Measurements from ENCODE around the gene TTLL8.

Gene TTLL8

DNA sequence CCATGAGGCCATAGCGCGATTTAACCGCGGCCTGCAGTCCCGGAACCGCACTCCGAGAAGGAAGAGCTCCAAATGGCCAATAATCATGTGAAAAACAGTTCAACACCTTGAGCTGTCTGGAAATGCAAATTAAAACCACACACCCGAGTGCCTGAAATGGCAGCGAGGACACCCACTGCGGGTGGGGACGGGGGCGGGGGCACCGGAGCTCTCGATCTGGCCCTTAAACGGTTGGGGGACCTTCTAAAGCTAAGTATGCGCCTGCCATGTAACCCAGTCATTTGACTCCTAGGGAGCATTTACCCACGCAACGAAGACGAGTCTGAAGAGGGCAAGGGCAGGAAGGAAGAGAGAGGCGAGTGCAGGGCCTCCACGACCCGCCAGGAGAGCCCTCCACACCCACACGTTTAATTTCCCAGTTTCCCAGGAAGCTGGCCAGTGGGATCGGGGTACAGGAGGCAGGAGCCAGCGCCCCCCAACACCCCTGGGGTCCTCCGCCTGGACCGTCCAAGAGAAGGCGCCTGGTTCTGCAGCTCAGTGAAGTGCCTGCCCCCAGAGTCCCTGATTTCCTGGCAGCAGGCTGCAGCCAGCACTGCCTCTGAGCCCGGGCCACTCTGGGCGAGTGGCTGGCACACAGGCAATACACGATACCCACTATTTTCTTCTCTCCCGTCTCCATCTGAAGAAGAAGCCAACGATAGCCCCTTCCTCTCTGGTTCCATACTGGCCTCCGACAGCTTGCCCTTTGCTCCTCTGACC is 1.7 kb downstream of the TTLL8 start:
- no peaks in the 10 kb centered on the region for H3K9me3 ChIP-seq (ENCODE audit: control insufficient read depth, insufficient read depth, low read depth, low read length)
- TF ChIP-seq ZNF157 (tag by site-specific recombination; IDR thresholded peaks at IDR 0.05) (no peak), ZNF391 (tag by site-specific recombination; IDR thresholded peaks at IDR 0.05; ENCODE audit: borderline replicate concordance, low read depth) (no peak), ZNF548 (tag by site-specific recombination; IDR thresholded peaks at IDR 0.05) (no peak), BCL11B (tag by site-specific recombination; IDR thresholded peaks at IDR 0.05; ENCODE audit: low read depth) (no peak), OSR2 (tag by site-specific recombination; IDR thresholded peaks at IDR 0.05) (no peak), FEZF1 (tag by site-specific recombination; IDR thresholded peaks at IDR 0.05) (no peak), ZNF16 (tag by site-specific recombination; IDR thresholded peaks at IDR 0.05; ENCODE audit: low read depth) (no peak), ZNF10 (tag by site-specific recombination; IDR thresholded peaks at IDR 0.05) (no peak), ZNF776 (tag by site-specific recombination; IDR thresholded peaks at IDR 0.05; ENCODE audit: borderline replicate concordance) (no peak), ZNF292 (tag by site-specific recombination; IDR thresholded peaks at IDR 0.05; ENCODE audit: borderline replicate concordance, low read depth) (no peak), ZNF785 (tag by site-specific recombination; IDR thresholded peaks at IDR 0.05) (no peak)
- TF ChIP-seq, protein P1, sequence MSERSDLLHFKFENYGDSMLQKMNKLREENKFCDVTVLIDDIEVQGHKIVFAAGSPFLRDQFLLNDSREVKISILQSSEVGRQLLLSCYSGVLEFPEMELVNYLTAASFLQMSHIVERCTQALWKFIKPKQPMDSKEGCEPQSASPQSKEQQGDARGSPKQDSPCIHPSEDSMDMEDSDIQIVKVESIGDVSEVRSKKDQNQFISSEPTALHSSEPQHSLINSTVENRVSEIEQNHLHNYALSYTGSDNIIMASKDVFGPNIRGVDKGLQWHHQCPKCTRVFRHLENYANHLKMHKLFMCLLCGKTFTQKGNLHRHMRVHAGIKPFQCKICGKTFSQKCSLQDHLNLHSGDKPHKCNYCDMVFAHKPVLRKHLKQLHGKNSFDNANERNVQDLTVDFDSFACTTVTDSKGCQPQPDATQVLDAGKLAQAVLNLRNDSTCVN (tag by site-specific recombination; optimal IDR thresholded peaks at IDR 0.05) = no peak
- TF ChIP-seq, protein P2, sequence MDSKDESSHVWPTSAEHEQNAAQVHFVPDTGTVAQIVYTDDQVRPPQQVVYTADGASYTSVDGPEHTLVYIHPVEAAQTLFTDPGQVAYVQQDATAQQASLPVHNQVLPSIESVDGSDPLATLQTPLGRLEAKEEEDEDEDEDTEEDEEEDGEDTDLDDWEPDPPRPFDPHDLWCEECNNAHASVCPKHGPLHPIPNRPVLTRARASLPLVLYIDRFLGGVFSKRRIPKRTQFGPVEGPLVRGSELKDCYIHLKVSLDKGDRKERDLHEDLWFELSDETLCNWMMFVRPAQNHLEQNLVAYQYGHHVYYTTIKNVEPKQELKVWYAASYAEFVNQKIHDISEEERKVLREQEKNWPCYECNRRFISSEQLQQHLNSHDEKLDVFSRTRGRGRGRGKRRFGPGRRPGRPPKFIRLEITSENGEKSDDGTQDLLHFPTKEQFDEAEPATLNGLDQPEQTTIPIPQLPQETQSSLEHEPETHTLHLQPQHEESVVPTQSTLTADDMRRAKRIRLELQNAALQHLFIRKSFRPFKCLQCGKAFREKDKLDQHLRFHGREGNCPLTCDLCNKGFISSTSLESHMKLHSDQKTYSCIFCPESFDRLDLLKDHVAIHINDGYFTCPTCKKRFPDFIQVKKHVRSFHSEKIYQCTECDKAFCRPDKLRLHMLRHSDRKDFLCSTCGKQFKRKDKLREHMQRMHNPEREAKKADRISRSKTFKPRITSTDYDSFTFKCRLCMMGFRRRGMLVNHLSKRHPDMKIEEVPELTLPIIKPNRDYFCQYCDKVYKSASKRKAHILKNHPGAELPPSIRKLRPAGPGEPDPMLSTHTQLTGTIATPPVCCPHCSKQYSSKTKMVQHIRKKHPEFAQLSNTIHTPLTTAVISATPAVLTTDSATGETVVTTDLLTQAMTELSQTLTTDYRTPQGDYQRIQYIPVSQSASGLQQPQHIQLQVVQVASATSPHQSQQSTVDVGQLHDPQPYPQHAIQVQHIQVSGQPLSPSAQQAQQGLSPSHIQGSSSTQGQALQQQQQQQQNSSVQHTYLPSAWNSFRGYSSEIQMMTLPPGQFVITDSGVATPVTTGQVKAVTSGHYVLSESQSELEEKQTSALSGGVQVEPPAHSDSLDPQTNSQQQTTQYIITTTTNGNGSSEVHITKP (tag by site-specific recombination; IDR thresholded peaks at IDR 0.05) = no peak
- CTCF ChIA-PET = interaction anchor here (1.2 kb wide), 1 partner anchor 26 kb away, joined by 6 read pairs; no protein-coding TSS in a partner anchor
- no peak overlapping the region for H3K27ac ChIP-seq (ENCODE audit: extremely low read depth, low read depth, low read length)
- H3K4me3 ChIP-seq (ENCODE audit: low read depth, low read length) = no peak overlapping the region
- no peaks in the 10 kb centered on the region for H3K4me1 ChIP-seq (ENCODE audit: control insufficient read depth, insufficient read depth, low read length)
- H3K36me3 ChIP-seq (ENCODE audit: control insufficient read depth in 2 of 2, insufficient read depth in 1 of 2, low read length in 2 of 2) = no peaks in the 10 kb centered on the region
- POLR2A ChIA-PET = no interaction called here

DNA sequence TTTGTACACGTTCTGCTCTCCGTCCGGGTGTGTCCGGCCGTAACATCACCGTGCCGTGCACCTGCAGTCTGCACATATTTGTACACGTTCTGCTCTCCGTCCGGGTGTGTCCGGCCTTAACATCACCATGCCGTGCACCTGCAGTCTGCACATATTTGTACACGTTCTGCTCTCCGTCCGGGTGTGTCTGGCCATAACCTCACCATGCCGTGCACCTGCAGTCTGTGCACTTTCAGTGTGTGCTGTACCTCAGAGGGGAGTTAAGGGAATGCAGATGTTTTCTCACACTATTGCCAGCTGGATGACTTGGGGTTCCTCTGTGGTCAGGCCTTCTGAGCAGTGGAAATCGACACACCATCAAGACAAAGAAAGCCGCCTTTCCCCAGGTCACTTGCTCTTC is 4.2 kb downstream of the TTLL8 start:
- ChIA-PET POLR2A (no interaction called here), CTCF (interaction anchor here (0.8 to 1.5 kb wide), 3 partner anchors 34 to 99 kb away, joined by 3 to 5 read pairs (median 5); no protein-coding TSS in a partner anchor)
- no peak for TF ChIP-seq ZNF792 (tag by site-specific recombination; IDR thresholded peaks at IDR 0.05)
- TF ChIP-seq, protein P3, sequence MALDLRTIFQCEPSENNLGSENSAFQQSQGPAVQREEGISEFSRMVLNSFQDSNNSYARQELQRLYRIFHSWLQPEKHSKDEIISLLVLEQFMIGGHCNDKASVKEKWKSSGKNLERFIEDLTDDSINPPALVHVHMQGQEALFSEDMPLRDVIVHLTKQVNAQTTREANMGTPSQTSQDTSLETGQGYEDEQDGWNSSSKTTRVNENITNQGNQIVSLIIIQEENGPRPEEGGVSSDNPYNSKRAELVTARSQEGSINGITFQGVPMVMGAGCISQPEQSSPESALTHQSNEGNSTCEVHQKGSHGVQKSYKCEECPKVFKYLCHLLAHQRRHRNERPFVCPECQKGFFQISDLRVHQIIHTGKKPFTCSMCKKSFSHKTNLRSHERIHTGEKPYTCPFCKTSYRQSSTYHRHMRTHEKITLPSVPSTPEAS (tag by site-specific recombination; IDR thresholded peaks at IDR 0.05) = 0 out of 2 replicates have a peak, but pooled peaks have one; percentile 25
- TF ChIP-seq ZNF121 (tag by site-specific recombination; IDR thresholded peaks at IDR 0.05) = no peak
- H3K4me3 ChIP-seq (ENCODE audit: low read depth, low read length) = no peak overlapping the region
- H3K9me3 ChIP-seq (ENCODE audit: control insufficient read depth, insufficient read depth, low read depth, low read length) = no peaks in the 10 kb centered on the region
- no peaks in the 10 kb centered on the region for H3K36me3 ChIP-seq (ENCODE audit: control insufficient read depth in 2 of 2, insufficient read depth in 1 of 2, low read length in 2 of 2)
- H3K4me1 ChIP-seq (ENCODE audit: control insufficient read depth, insufficient read depth, low read length) = no peaks in the 10 kb centered on the region
- H3K27ac ChIP-seq (ENCODE audit: extremely low read depth, low read depth, low read length) = no peak overlapping the region

Measured in HEK293 (cell line).